ENCODE results near the gene AUTS2.

DNA sequence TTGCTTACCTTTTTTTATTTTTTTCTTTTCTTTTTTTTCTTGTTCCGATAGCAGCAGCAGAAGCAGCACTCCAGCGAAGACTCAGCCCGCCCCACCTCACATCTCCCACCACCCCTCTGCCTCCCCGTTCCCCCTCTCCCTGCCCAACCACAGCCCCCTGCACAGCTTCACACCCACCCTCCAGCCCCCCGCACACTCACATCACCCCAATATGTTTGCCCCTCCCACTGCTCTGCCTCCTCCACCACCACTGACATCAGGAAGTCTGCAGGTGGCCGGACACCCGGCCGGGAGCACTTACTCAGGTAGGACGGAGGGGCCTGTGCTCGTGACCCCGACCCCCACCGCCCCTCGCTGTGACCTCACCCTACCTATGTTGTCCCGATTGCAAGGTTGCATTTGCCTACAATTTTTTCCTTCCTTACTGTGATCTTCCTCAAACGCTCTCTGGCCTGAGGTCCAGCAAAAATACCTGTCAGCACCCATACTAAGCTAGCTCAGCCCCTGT lies 1166.5 kb downstream of the AUTS2 start:
- TF ChIP-seq, protein P1, sequence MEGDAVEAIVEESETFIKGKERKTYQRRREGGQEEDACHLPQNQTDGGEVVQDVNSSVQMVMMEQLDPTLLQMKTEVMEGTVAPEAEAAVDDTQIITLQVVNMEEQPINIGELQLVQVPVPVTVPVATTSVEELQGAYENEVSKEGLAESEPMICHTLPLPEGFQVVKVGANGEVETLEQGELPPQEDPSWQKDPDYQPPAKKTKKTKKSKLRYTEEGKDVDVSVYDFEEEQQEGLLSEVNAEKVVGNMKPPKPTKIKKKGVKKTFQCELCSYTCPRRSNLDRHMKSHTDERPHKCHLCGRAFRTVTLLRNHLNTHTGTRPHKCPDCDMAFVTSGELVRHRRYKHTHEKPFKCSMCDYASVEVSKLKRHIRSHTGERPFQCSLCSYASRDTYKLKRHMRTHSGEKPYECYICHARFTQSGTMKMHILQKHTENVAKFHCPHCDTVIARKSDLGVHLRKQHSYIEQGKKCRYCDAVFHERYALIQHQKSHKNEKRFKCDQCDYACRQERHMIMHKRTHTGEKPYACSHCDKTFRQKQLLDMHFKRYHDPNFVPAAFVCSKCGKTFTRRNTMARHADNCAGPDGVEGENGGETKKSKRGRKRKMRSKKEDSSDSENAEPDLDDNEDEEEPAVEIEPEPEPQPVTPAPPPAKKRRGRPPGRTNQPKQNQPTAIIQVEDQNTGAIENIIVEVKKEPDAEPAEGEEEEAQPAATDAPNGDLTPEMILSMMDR (IDR thresholded peaks at IDR 0.05): no peak
- no peak for TF ChIP-seq POLR2AphosphoS5 (IDR thresholded peaks at IDR 0.05)
- no peak for TF ChIP-seq POLR2A (IDR thresholded peaks at IDR 0.05)
